HUES64 (cell line): ENCODE results near the gene MEG3.
"Not testable (repeated sequence)": the region's sequence is repeated elsewhere in the genome, so short reads cannot be mapped to it uniquely, and the experiment has no call there.

Source experiments
- H3K27ac ChIP-seq: 2 replicates; pipeline ENCODE4 v1.7.0; 2013; ENCODE audit warnings: low read depth, low read length, inconsistent platforms
- H3K27me3 ChIP-seq: 2 replicates; pipeline ENCODE4 v1.6.1; 2013; ENCODE audit warnings: mild to moderate bottlenecking, low read length; ENCODE audit not compliant: insufficient read depth
- H3K36me3 ChIP-seq: 2 replicates; pipeline ENCODE4 v1.6.1; 2013; ENCODE audit warnings: mild to moderate bottlenecking, low read length; ENCODE audit not compliant: insufficient read depth
- H3K4me1 ChIP-seq: 2 replicates; pipeline ENCODE4 v1.6.1; 2013; ENCODE audit warnings: mild to moderate bottlenecking, low read length, moderate library complexity; ENCODE audit not compliant: insufficient read depth
- H3K4me3 ChIP-seq: 2 replicates; pipeline ENCODE4 v1.5.1; 2013; ENCODE audit warnings: mild to moderate bottlenecking, low read length, moderate library complexity
- H3K9ac ChIP-seq: 2 replicates; pipeline ENCODE4 v1.6.1; 2013; ENCODE audit warnings: mild to moderate bottlenecking, low read depth, low read length
- H3K9me3 ChIP-seq: 2 replicates; pipeline ENCODE4 v1.6.1; 2013; ENCODE audit warnings: low read depth, low read length; ENCODE audit not compliant: insufficient read depth
- WGBS: fragments of 150-250, 120-280 bp; methylation state at CpG from one replicate; pipeline ENCODE4 v1.1.7; 2013; ENCODE audit warnings: missing lambda C conversion rate; 5-methylcytosine and 5-hydroxymethylcytosine counted together

Gene MEG3

GRCh38 chr14:100816950-100817901, 8.7 kb upstream of the MEG3 start:
- peaks cover 10% of the 10 kb centered on the region for H3K4me1 ChIP-seq
- no peaks in the 10 kb centered on the region for H3K36me3 ChIP-seq
- WGBS, result 85% methylated on average over 26 of the region's 26 CpGs
- H3K27ac ChIP-seq, result no peak overlapping the region; the same call in 1 of the 2 replicates
- H3K27me3 ChIP-seq, result no peaks in the 10 kb centered on the region
- 0 out of 2 replicates have a peak, but pooled peaks cover under 1% of the 10 kb centered on the region for H3K9me3 ChIP-seq
- no peak overlapping the region for H3K9ac ChIP-seq
- no peak overlapping the region for H3K4me3 ChIP-seq

- WGBS, result 94% methylated on average over 2 of the region's 3 CpGs
- H3K9me3 ChIP-seq, result no peaks in the 10 kb centered on the region
- peaks cover 10% of the 10 kb centered on the region for H3K4me1 ChIP-seq
- no peak overlapping the region for H3K27ac ChIP-seq
- H3K36me3 ChIP-seq, result no peaks in the 10 kb centered on the region
- no peak overlapping the region for H3K4me3 ChIP-seq
- no peak overlapping the region for H3K9ac ChIP-seq
- no peaks in the 10 kb centered on the region for H3K27me3 ChIP-seq
Measured at GRCh38 chr14:100818221-100818699, 7.7 kb upstream of the MEG3 start.

GRCh38 chr14:100818923-100819322, 7.0 kb upstream of the MEG3 start:
- H3K9ac ChIP-seq, H3K4me3 ChIP-seq, H3K27ac ChIP-seq, H3K27me3 ChIP-seq, H3K9me3 ChIP-seq, H3K36me3 ChIP-seq: not testable (repeated sequence)
- H3K4me1 ChIP-seq, result peaks cover 10% of the 10 kb centered on the region
- WGBS, result 96% methylated on average over 7 of the region's 10 CpGs

GRCh38 chr14:100819453-100819828, 6.5 kb upstream of the MEG3 start:
- Histone ChIP-seq H3K9ac (no peak overlapping the region), H3K4me3 (no peak overlapping the region), H3K27ac (no peak overlapping the region), H3K4me1 (peaks cover 10% of the 10 kb centered on the region), H3K9me3 (no peaks in the 10 kb centered on the region), H3K36me3 (no peaks in the 10 kb centered on the region), H3K27me3 (no peaks in the 10 kb centered on the region)
- 98% methylated on average over 1 of the region's 1 CpG for WGBS

GRCh38 chr14:100819829-100820475, 6.0 kb upstream of the MEG3 start:
- Histone ChIP-seq H3K27ac (no peak overlapping the region), H3K9ac (no peak overlapping the region), H3K36me3 (no peaks in the 10 kb centered on the region), H3K4me1 (peaks cover 10% of the 10 kb centered on the region), H3K9me3 (no peaks in the 10 kb centered on the region), H3K4me3 (no peak overlapping the region), H3K27me3 (no peaks in the 10 kb centered on the region)
- 96% methylated on average over 22 of the region's 22 CpGs for WGBS

- no peaks in the 10 kb centered on the region for H3K9me3 ChIP-seq
- H3K4me3 ChIP-seq, result no peak overlapping the region
- no peak overlapping the region for H3K9ac ChIP-seq
- no peaks in the 10 kb centered on the region for H3K27me3 ChIP-seq
- H3K4me1 ChIP-seq, result peaks cover 7% of the 10 kb centered on the region
- no peaks in the 10 kb centered on the region for H3K36me3 ChIP-seq
- WGBS, result 85% methylated on average over 4 of the region's 4 CpGs
- H3K27ac ChIP-seq, result no peak overlapping the region
Measured at GRCh38 chr14:100820957-100821356, 5.0 kb upstream of the MEG3 start.

- Histone ChIP-seq H3K4me1 (no peaks in the 10 kb centered on the region; the same call in 1 of the 2 replicates), H3K4me3 (no peak overlapping the region), H3K9ac (no peak overlapping the region), H3K27ac (no peak overlapping the region), H3K27me3 (no peaks in the 10 kb centered on the region), H3K36me3 (no peaks in the 10 kb centered on the region), H3K9me3 (peaks cover 7% of the 10 kb centered on the region)
- WGBS, result 94% methylated on average over 7 of the region's 7 CpGs
Measured at GRCh38 chr14:100822013-100822412, 3.9 kb upstream of the MEG3 start.

GRCh38 chr14:100822532-100823296, 3.2 kb upstream of the MEG3 start:
- Histone ChIP-seq H3K27ac (no peak overlapping the region), H3K27me3 (no peaks in the 10 kb centered on the region), H3K36me3 (no peaks in the 10 kb centered on the region), H3K9ac (no peak overlapping the region), H3K4me3 (no peak overlapping the region), H3K4me1 (no peaks in the 10 kb centered on the region), H3K9me3 (peaks cover 7% of the 10 kb centered on the region)
- 89% methylated on average over 9 of the region's 9 CpGs for WGBS

GRCh38 chr14:100823413-100824080, 2.4 kb upstream of the MEG3 start:
- no peak overlapping the region for H3K27ac ChIP-seq
- peaks cover 7% of the 10 kb centered on the region for H3K9me3 ChIP-seq
- H3K4me1 ChIP-seq, result no peaks in the 10 kb centered on the region
- H3K36me3 ChIP-seq, result no peaks in the 10 kb centered on the region
- WGBS, result 97% methylated on average over 10 of the region's 11 CpGs
- H3K4me3 ChIP-seq, result no peak overlapping the region
- H3K27me3 ChIP-seq, result no peaks in the 10 kb centered on the region
- no peak overlapping the region for H3K9ac ChIP-seq

- peaks cover 7% of the 10 kb centered on the region for H3K9me3 ChIP-seq
Measured at GRCh38 chr14:100824091-100824551, 1.8 kb upstream of the MEG3 start.

More at GRCh38 chr14:100824091-100824551, 1.8 kb upstream of the MEG3 start:
- Histone ChIP-seq H3K9ac (no peak overlapping the region), H3K4me1 (no peaks in the 10 kb centered on the region), H3K4me3 (no peak overlapping the region), H3K27ac (no peak overlapping the region), H3K27me3 (no peaks in the 10 kb centered on the region), H3K36me3 (no peaks in the 10 kb centered on the region)
- WGBS, result 86% methylated on average over 32 of the region's 32 CpGs
